GM20000 (cell line): Measurements from ENCODE around the gene AOAH.
"Not testable (repeated sequence)": the region's sequence is repeated elsewhere in the genome, so short reads cannot be mapped to it uniquely, and the experiment has no call there.

Source experiments
- DNase-seq: peaks from one replicate; pipeline ENCODE4 v3.0.0; 2012; ENCODE audit warnings: low spot score
- TF ChIP-seq, protein P1 (sequence below): IDR thresholded peaks from 2 replicates; pipeline ENCODE4 v1.5.1; 2012; ENCODE audit warnings: mild to moderate bottlenecking, control low read depth; ENCODE audit errors: extremely low read depth, missing control alignments

AOAH gene

DNA sequence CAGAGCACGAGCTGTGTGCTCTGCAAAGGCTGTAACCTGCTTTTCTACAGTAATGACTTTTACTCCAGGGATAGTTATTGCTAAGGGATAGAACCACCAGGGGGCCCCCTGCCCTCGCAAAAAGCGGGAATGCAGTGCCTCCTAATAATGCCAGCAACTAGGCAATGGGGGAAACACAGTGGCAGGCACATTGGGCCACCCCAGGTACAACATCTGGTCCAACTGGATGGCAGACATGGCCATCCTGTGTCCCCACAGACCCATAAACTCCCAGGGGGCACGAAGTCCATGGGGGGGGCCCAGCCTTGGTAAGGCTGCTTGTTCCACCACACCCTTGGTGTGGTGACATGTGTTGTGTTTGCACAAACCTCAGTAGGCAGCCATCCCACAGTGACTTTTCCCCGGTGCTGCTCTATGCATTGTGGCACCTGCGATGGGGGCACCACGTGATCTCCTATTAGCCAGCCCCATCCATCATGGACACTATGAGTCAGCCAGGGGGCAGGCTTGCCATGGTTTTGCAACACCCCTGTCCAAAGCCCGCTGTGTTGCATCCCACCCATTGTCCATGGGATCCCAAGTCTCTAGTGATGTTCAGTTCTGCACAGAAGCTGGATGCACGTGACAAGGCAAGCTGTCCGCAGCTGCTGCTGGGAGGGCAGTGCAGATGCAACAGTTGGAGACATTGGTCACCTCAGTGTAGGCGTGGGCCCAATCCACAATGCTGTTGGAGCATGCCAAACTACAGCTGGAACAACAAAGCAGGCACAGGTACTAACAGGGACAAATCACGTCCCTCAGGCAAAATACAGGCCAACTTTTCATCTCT is 250.6 kb downstream of the AOAH start:
- DNase-seq = peak; percentile 10
- TF ChIP-seq, protein P1, sequence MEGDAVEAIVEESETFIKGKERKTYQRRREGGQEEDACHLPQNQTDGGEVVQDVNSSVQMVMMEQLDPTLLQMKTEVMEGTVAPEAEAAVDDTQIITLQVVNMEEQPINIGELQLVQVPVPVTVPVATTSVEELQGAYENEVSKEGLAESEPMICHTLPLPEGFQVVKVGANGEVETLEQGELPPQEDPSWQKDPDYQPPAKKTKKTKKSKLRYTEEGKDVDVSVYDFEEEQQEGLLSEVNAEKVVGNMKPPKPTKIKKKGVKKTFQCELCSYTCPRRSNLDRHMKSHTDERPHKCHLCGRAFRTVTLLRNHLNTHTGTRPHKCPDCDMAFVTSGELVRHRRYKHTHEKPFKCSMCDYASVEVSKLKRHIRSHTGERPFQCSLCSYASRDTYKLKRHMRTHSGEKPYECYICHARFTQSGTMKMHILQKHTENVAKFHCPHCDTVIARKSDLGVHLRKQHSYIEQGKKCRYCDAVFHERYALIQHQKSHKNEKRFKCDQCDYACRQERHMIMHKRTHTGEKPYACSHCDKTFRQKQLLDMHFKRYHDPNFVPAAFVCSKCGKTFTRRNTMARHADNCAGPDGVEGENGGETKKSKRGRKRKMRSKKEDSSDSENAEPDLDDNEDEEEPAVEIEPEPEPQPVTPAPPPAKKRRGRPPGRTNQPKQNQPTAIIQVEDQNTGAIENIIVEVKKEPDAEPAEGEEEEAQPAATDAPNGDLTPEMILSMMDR = peak; percentile 18

DNA sequence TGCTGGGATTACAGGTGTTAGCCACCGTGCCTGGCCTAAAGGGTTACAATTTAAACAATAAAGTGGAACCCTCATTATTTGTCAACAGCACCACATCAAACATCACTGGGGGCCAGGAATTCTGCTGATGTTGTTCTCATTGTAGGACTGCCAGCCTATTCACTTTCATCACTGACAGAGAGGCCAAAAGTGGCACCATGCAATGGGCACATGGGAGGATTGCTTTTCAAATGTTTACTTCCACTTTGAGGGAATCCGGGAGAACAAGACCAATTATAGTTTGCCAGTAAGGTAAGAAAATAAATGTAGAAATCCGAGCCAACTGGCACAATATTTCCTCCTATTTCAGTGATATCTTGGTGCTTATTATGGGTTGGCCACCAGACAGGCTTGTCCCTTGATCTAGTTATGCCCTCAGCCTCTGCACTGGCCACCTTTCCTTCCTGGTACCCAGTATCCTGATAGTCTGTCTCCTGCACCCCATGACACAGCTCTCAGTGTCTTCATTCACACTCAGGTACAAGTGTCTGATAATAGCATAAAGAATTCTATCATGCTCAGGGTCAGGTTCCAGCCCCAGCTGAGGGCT is 252.1 kb downstream of the AOAH start:
- TF ChIP-seq, protein P1 = no peak

DNA sequence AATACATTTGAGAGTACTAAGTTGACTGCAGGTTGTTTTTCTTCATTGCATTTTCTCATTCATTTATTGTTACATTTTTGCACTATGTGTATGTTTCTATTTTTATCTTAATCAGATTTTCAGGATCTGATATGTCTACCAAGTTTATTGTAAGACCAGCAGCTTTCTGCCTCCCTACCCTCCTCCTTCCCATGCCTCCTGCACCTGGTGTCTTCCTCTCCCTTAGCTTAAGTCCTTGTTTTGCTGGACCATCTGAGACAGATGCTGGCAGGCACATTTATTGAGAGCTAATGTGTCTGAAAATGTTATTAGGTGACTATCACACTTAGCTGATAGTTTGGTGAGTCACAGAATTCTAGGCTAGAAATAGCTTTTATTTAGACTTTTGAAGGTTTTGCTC is 255.1 kb downstream of the AOAH start:
- no peak for DNase-seq
- TF ChIP-seq, protein P1 = no peak

More for the DNA sequence above, 252.1 kb downstream of the AOAH start:
- no peak for DNase-seq

DNA sequence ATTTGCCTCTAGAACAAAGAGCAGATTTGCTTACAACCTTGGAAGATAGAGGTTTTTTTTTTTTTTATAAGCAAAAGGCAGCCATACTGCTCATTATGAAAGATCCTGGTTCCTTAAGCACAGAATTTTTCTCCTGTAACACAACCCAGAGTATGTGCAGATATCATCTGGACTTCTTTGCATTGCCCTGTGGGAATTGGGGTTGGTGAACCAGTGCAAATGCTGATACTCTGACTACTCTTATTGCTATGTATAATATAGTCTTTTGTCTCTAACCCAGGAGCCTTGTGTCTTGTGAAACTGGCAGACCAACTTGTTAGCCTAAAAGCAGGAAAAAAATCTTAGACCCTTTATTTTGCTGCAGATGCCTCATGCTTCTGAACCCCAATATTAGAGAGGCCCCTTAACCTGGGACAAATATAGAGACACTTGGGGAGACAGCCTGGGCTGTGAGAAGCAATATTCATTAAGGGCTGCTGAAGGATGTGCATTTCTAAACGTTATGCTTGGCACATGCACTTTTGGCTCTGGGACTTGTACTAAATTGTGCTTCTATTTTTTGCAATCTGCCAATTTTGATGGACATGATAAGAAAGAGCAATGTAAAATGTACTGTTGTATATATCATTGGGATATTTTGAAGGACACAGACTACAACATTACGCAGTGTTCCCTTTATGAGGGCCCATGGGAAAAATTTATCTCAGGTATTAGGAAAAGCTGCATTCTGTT is 255.8 kb downstream of the AOAH start:
- TF ChIP-seq, protein P1 = no peak
- DNase-seq = no peak

DNA sequence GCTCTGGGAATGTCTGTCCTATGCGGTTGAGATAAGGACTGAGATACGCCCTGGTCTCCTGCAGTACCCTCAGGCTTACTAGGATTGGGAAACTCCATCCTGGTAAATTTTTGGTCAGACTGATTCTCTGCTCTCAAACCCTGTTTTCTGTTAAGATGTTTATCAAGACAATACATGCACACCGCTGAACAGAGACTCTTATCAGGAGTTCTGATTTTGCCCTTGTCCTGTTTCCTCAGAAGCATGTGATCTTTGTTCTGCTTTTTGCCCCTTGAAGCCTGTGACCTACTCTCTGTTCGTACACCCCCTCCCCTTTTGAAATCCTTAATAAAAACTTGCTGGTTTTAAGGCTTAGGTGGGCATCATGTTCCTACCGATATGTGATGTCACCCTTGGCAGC is 258.3 kb downstream of the AOAH start:
- not testable (repeated sequence) for DNase-seq

DNA sequence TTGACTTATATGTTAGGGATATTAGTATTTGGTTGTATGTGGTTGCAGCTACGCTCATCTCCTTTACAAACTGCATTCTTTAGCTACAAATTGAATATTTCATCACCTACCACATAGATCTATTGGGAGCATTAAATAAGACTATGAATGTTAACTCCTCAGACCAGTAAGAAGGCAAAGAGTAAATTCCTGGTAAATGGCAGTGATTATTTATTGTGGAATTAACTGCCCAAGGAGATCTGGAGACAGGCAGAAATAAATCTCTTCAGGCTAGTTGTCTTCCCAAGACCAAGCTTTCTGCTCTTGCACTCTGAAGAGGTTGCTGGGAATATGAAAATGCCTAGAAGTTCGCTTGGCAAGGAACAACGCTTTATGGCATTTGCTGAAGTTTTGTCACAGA is 260.0 kb downstream of the AOAH start:
- TF ChIP-seq, protein P1 = no peak
- DNase-seq = no peak
